T-cell (primary cell): ENCODE data around the gene SGO2. TPM values are rescaled to one million over a fixed set of nuclear protein-coding genes. Genes with fewer than 3 reads are reported as not detected.

Source experiments
- ATAC-seq, 4 experiments: fragments of 200-7000 bp in 3 of 4; fragments of 150-1000 bp in 1 of 4; cut with Tn5 transposase; replicated peaks in 1 of 4; 1 replicate in 3 of 4; 2 replicates in 1 of 4; pipeline ENCODE4 v1.10.0; 2021; ENCODE audit warnings: moderate library complexity in 3 of 4, mild to moderate bottlenecking in 2 of 4, moderate number of reproducible peaks in 1 of 4
- CTCF ChIA-PET, 2 donors: fragments of 300-600 bp; sonication (Branson Sonifier 250); formaldehyde crosslinking; loops; one replicate each; lab custom pipeline; 2022; ENCODE audit warnings: antibody characterized with exemption in 2 of 2; lab: Charles Lee
- POLR2A ChIA-PET, 2 donors: fragments of 300-600 bp; sonication (Branson Sonifier 250); formaldehyde crosslinking; loops; one replicate each; lab custom pipeline; 2022; ENCODE audit warnings: antibody characterized with exemption in 2 of 2; lab: Charles Lee
- DNase-seq, 35 experiments: peaks; one replicate each; pipeline versions ENCODE4 v3.0.0 to v3.0.0-alpha.2; 2013 to 2023
- H3K27ac ChIP-seq: one replicate; pipeline ENCODE4 v1.5.1; 2013; ENCODE audit warnings: low read length
- H3K27me3 ChIP-seq, 2 experiments: replicated peaks in 1 of 2; 1 replicate in 1 of 2; 2 replicates in 1 of 2; pipeline versions ENCODE4 v1.6.1 to v1.7.0; 2013; ENCODE audit warnings: low read length in 1 of 2, mixed read lengths in 1 of 2; ENCODE audit not compliant: control insufficient read depth in 2 of 2, insufficient read depth in 2 of 2; ENCODE audit errors: extremely low read depth in 1 of 2
- H3K36me3 ChIP-seq, 2 donors: 1 replicate in 1 of 2; 2 replicates in 1 of 2; pipeline versions ENCODE4 v1.6.1 to v1.7.0; 2013; ENCODE audit warnings: low read length in 1 of 2; ENCODE audit not compliant: control insufficient read depth in 2 of 2, insufficient read depth in 1 of 2; ENCODE audit errors: extremely low read depth in 1 of 2
- H3K4me1 ChIP-seq, 2 experiments: 1 replicate in 1 of 2; 2 replicates in 1 of 2; pipeline versions ENCODE4 v1.6.1 to v1.7.0; 2013; ENCODE audit warnings: low read length in 2 of 2, mixed read lengths in 1 of 2; ENCODE audit not compliant: insufficient read depth in 2 of 2, control insufficient read depth in 1 of 2; ENCODE audit errors: extremely low read depth in 1 of 2
- H3K4me3 ChIP-seq, 2 donors: 1 replicate in 1 of 2; 2 replicates in 1 of 2; pipeline versions ENCODE4 v1.5.1 to v1.7.0; 2013; ENCODE audit warnings: mild to moderate bottlenecking in 2 of 2, low read length in 1 of 2, moderate library complexity in 1 of 2; ENCODE audit not compliant: control insufficient read depth in 1 of 2; ENCODE audit errors: extremely low read depth in 1 of 2
- H3K9me3 ChIP-seq: 2 replicates; pipeline ENCODE4 v1.7.0; 2013
- H3K27ac Mint-ChIP-seq, 2 donors: one replicate each; pipeline ENCODE4 v1.8.0; 2020 to 2021; ENCODE audit warnings: mild to moderate bottlenecking in 2 of 2, mixed read lengths in 2 of 2
- H3K27me3 Mint-ChIP-seq, 2 donors: one replicate each; pipeline ENCODE4 v1.8.0; 2021 to 2022; ENCODE audit warnings: mixed read lengths in 2 of 2
- H3K36me3 Mint-ChIP-seq: one replicate; pipeline ENCODE4 v1.8.0; 2021; ENCODE audit warnings: mixed read lengths
- H3K4me1 Mint-ChIP-seq, 3 donors: one replicate each; pipeline ENCODE4 v1.8.0; 2020 to 2022; ENCODE audit warnings: mixed read lengths in 3 of 3, mild to moderate bottlenecking in 1 of 3
- H3K4me3 Mint-ChIP-seq, 3 donors: one replicate each; pipeline ENCODE4 v1.8.0; 2020 to 2022; ENCODE audit warnings: mild to moderate bottlenecking in 3 of 3, mixed read lengths in 3 of 3, moderate library complexity in 3 of 3
- H3K9me3 Mint-ChIP-seq, 3 donors: one replicate each; pipeline ENCODE4 v1.8.0; 2020 to 2022; ENCODE audit warnings: mixed read lengths in 3 of 3
- WGBS: methylation state at CpG from one replicate; pipeline ENCODE4 v1.1.5; 2013; ENCODE audit warnings: missing lambda C conversion rate; ENCODE audit not compliant: insufficient coverage; 5-methylcytosine and 5-hydroxymethylcytosine counted together
- total RNA-seq, 35 experiments: library from RNA in 6 of 35; stranded (reverse) in 6 of 35; fragments of 120-200 nt in 1 of 35; gene quantifications; one replicate each; pipeline versions ENCODE4 v1.2.1 to v1.2.4 and lab custom pipeline; 2013 to 2026

Gene SGO2
- total RNA-seq, 5 donors from 2014 or later (not counting 1 experiment from before 2014, with no cell fraction given): 1.2 to 4.9 (median 2.8) TPM

- no peak for ATAC-seq
- no peaks in the 10 kb centered on the region for H3K9me3 Mint-ChIP-seq
- H3K4me1 ChIP-seq: peaks cover 0 to 13% of the 10 kb centered on the region in 2 experiments
- no peak for DNase-seq
- peaks cover 0 to 12% of the 10 kb centered on the region in 2 experiments for H3K27me3 ChIP-seq
- 85% methylated on average over 1 of the region's 4 CpGs for WGBS
- peaks cover 4 to 12% (median 10%) of the 10 kb centered on the region in 3 donors for H3K4me1 Mint-ChIP-seq
- H3K4me3 Mint-ChIP-seq: no peak overlapping the region
- H3K9me3 ChIP-seq: no peaks in the 10 kb centered on the region
- no peak overlapping the region for H3K27ac ChIP-seq
- POLR2A ChIA-PET: interaction anchor here (0.5 to 1.1 kb wide), 3 partner anchors 9 to 1545 kb away, joined by 4 to 7 read pairs (median 6); no protein-coding TSS in a partner anchor
- H3K36me3 ChIP-seq: no peaks in the 10 kb centered on the region
- no peak overlapping the region for H3K27ac Mint-ChIP-seq
- H3K27me3 Mint-ChIP-seq: peaks cover 15 to 17% of the 10 kb centered on the region in 2 donors
- no peak overlapping the region for H3K4me3 ChIP-seq
- no peaks in the 10 kb centered on the region for H3K36me3 Mint-ChIP-seq
- CTCF ChIA-PET: no interaction called here
Observed at GRCh38 chr2:200588076-200588678, 62.2 kb downstream of the SGO2 start.

GRCh38 chr2:200590090-200590489, 64.1 kb downstream of the SGO2 start:
- H3K27me3 ChIP-seq: peaks cover 0 to 12% of the 10 kb centered on the region in 2 experiments
- Mint-ChIP-seq H3K27me3 (peaks cover 15 to 22% of the 10 kb centered on the region in 2 donors), H3K4me1 (peaks cover 4 to 8% (median 7%) of the 10 kb centered on the region in 3 donors), H3K9me3 (no peaks in the 10 kb centered on the region), H3K27ac (no peak overlapping the region), H3K36me3 (no peaks in the 10 kb centered on the region), H3K4me3 (no peak overlapping the region)
- no peak overlapping the region for H3K4me3 ChIP-seq
- H3K27ac ChIP-seq: no peak overlapping the region
- POLR2A ChIA-PET: no interaction called here
- CTCF ChIA-PET: no interaction called here
- ATAC-seq: no peak
- H3K36me3 ChIP-seq: no peaks in the 10 kb centered on the region
- DNase-seq: no peak
- H3K9me3 ChIP-seq: no peaks in the 10 kb centered on the region
- peaks cover 0 to 13% of the 10 kb centered on the region in 2 experiments for H3K4me1 ChIP-seq

- peaks cover 0 to 3% of the 10 kb centered on the region in 2 experiments for H3K4me1 ChIP-seq
- Mint-ChIP-seq H3K27me3 (peaks cover 22 to 26% of the 10 kb centered on the region in 2 donors), H3K4me3 (no peak overlapping the region), H3K9me3 (peaks cover 0 to 5% (median 3%) of the 10 kb centered on the region in 3 donors), H3K27ac (no peak overlapping the region), H3K36me3 (no peaks in the 10 kb centered on the region), H3K4me1 (peaks cover 0 to 2% (median 1%) of the 10 kb centered on the region in 3 donors)
- no peak overlapping the region for H3K27ac ChIP-seq
- ChIA-PET CTCF (interaction anchor here in 1 of 2 donors (0.6 kb wide), 1 partner anchor 1093 kb away, joined by 6 read pairs; no protein-coding TSS in a partner anchor), POLR2A (no interaction called here)
- peaks cover 0 to 4% of the 10 kb centered on the region in 2 experiments for H3K27me3 ChIP-seq
- no peaks in the 10 kb centered on the region for H3K9me3 ChIP-seq
- H3K4me3 ChIP-seq: no peak overlapping the region
- 63% methylated on average over 2 of the region's 5 CpGs for WGBS
- no peak for ATAC-seq
- DNase-seq: no peak
- no peaks in the 10 kb centered on the region for H3K36me3 ChIP-seq
Observed at GRCh38 chr2:200591308-200591707, 65.3 kb downstream of the SGO2 start.

GRCh38 chr2:200592406-200593075, 66.5 kb downstream of the SGO2 start:
- Histone ChIP-seq H3K27me3 (no peaks in the 10 kb centered on the region), H3K27ac (no peak overlapping the region), H3K4me1 (no peaks in the 10 kb centered on the region), H3K4me3 (no peak overlapping the region), H3K36me3 (no peaks in the 10 kb centered on the region), H3K9me3 (no peaks in the 10 kb centered on the region)
- H3K27ac Mint-ChIP-seq: no peak overlapping the region
- no peaks in the 10 kb centered on the region for H3K36me3 Mint-ChIP-seq
- ATAC-seq: no peak
- CTCF ChIA-PET: no interaction called here
- POLR2A ChIA-PET: no interaction called here
- no CpG with 5 or more reads among the region's 1 CpG for WGBS
- H3K4me1 Mint-ChIP-seq: no peaks in the 10 kb centered on the region
- no peak overlapping the region for H3K4me3 Mint-ChIP-seq
- H3K27me3 Mint-ChIP-seq: peaks cover 22 to 29% of the 10 kb centered on the region in 2 donors
- no peak for DNase-seq
- H3K9me3 Mint-ChIP-seq: peaks cover 0 to 5% (median 3%) of the 10 kb centered on the region in 3 donors

- no peaks in the 10 kb centered on the region for H3K9me3 ChIP-seq
- no peak overlapping the region for H3K27ac Mint-ChIP-seq
- no peaks in the 10 kb centered on the region for H3K4me1 Mint-ChIP-seq
- ATAC-seq (no peak), DNase-seq (no peak)
- no peaks in the 10 kb centered on the region for H3K27me3 ChIP-seq
- H3K27ac ChIP-seq: no peak overlapping the region
- H3K4me3 Mint-ChIP-seq: no peak overlapping the region
- CTCF ChIA-PET: no interaction called here
- H3K4me3 ChIP-seq: no peak overlapping the region
- POLR2A ChIA-PET: no interaction called here
- peaks cover 22 to 34% of the 10 kb centered on the region in 2 donors for H3K27me3 Mint-ChIP-seq
- no peaks in the 10 kb centered on the region for H3K4me1 ChIP-seq
- H3K36me3 ChIP-seq: no peaks in the 10 kb centered on the region
- WGBS: 75% methylated on average over 1 of the region's 1 CpG
- H3K9me3 Mint-ChIP-seq: peaks cover 0 to 5% (median 3%) of the 10 kb centered on the region in 3 donors
- H3K36me3 Mint-ChIP-seq: no peaks in the 10 kb centered on the region
Observed at GRCh38 chr2:200593905-200594304, 67.9 kb downstream of the SGO2 start.

- no peak overlapping the region for H3K4me3 ChIP-seq
- H3K27me3 Mint-ChIP-seq: peaks cover 20 to 32% of the 10 kb centered on the region in 2 donors
- H3K36me3 ChIP-seq: no peaks in the 10 kb centered on the region
- peaks cover 0 to 2% of the 10 kb centered on the region in 2 experiments for H3K27me3 ChIP-seq
- ChIA-PET POLR2A (no interaction called here), CTCF (no interaction called here)
- H3K4me1 Mint-ChIP-seq: no peaks in the 10 kb centered on the region
- no peaks in the 10 kb centered on the region for H3K4me1 ChIP-seq
- no peak for DNase-seq
- H3K4me3 Mint-ChIP-seq: no peak overlapping the region
- no peak overlapping the region for H3K27ac Mint-ChIP-seq
- WGBS: 100% methylated on average over 1 of the region's 3 CpGs
- no peak overlapping the region for H3K27ac ChIP-seq
- H3K36me3 Mint-ChIP-seq: no peaks in the 10 kb centered on the region
- ATAC-seq: no peak
- H3K9me3 ChIP-seq: no peaks in the 10 kb centered on the region
- peaks cover 0 to 5% (median 3%) of the 10 kb centered on the region in 3 donors for H3K9me3 Mint-ChIP-seq
Observed at GRCh38 chr2:200595913-200596312, 69.9 kb downstream of the SGO2 start.
